GM19035 (cell line): Measurements from ENCODE around the gene MED9.
A peak's percentile ranks its signal among the peaks of the same experiment; 100 is the strongest.

Experiments used
- ATAC-seq: cut with Tn5 transposase; IDR thresholded peaks from one replicate; pipeline ENCODE4 v1.9.1; 2021; ENCODE audit not compliant: unreplicated experiment

MED9 gene

GRCh38 chr17:17487998-17488397 is 11.2 kb downstream of the MED9 start:
- ATAC-seq = no peak

GRCh38 chr17:17491031-17491471 is 14.3 kb downstream of the MED9 start:
- no peak for ATAC-seq

- ATAC-seq = no peak
Measured at GRCh38 chr17:17491546-17491988, 14.8 kb downstream of the MED9 start.

GRCh38 chr17:17492085-17492484 is 15.3 kb downstream of the MED9 start:
- ATAC-seq = no peak

GRCh38 chr17:17492571-17492970 is 15.8 kb downstream of the MED9 start:
- no peak for ATAC-seq

GRCh38 chr17:17493249-17493985 is 16.6 kb downstream of the MED9 start:
- no peak for ATAC-seq

GRCh38 chr17:17493986-17494466 is 17.2 kb downstream of the MED9 start:
- ATAC-seq = no peak

- no peak for ATAC-seq
Measured at GRCh38 chr17:17494499-17494869, 17.7 kb downstream of the MED9 start.

- ATAC-seq = no peak
Measured at GRCh38 chr17:17494870-17495535, 18.2 kb downstream of the MED9 start.

GRCh38 chr17:17495536-17496188 is 18.9 kb downstream of the MED9 start:
- ATAC-seq = peak; percentile 18

- peak; percentile 71 for ATAC-seq
Measured at GRCh38 chr17:17496189-17497064, 19.6 kb downstream of the MED9 start, which contains the start of gene RASD1. Gene RASD1, minus strand, starts transcription at chr17:17496395. Its CDS starts 214 bp downstream, at chr17:17496181.

GRCh38 chr17:17497065-17497844 is 20.5 kb downstream of the MED9 start:
- peak; percentile 4 for ATAC-seq

- ATAC-seq = no peak
Measured at GRCh38 chr17:17497845-17498520, 21.2 kb downstream of the MED9 start.

- no peak for ATAC-seq
Measured at GRCh38 chr17:17498606-17499301, 22.0 kb downstream of the MED9 start.

- ATAC-seq = no peak
Measured at GRCh38 chr17:17499402-17500145, 22.8 kb downstream of the MED9 start.

- no peak for ATAC-seq
Measured at GRCh38 chr17:17500999-17501605, 24.3 kb downstream of the MED9 start.

- ATAC-seq = no peak
Measured at GRCh38 chr17:17502741-17503565, 26.2 kb downstream of the MED9 start.
